ENCODE data around the gene CD200R1.

CD200R1 gene

GRCh38 chr3:112948346-112948838 is 26.5 kb downstream of the CD200R1 start:
- no peak for TF ChIP-seq POLR2AphosphoS5 (IDR thresholded peaks at IDR 0.05; ENCODE audit: low read depth)
- no peak for TF ChIP-seq GABPA (IDR thresholded peaks at IDR 0.05; ENCODE audit: low read depth)
- TF ChIP-seq CTCF (IDR thresholded peaks at IDR 0.05; ENCODE audit: insufficient read depth, low read length) = no peak
- no peak for TF ChIP-seq SPI1 (IDR thresholded peaks at IDR 0.05; ENCODE audit: borderline replicate concordance, low read depth)
- TF ChIP-seq REST (IDR thresholded peaks at IDR 0.05; ENCODE audit: insufficient replicate concordance, low read depth) = no peak
- Histone ChIP-seq H3K4me3 (replicated peaks; ENCODE audit: insufficient read depth, low read length) (no peak overlapping the region), H3K27ac (replicated peaks) (no peak overlapping the region), H3K27me3 (ENCODE audit: insufficient read depth, poor library complexity, severe bottlenecking) (no peaks in the 10 kb centered on the region)
- DNase-seq (ENCODE audit: low read depth in 1 of 2, low spot score in 1 of 2) = no peak

GRCh38 chr3:112931736-112932521 is 43.0 kb downstream of the CD200R1 start:
- TF ChIP-seq SPI1 (IDR thresholded peaks at IDR 0.05; ENCODE audit: borderline replicate concordance, low read depth) = peak; percentile 68; the same call in 1 of the 2 replicates
- TF ChIP-seq POLR2AphosphoS5 (IDR thresholded peaks at IDR 0.05; ENCODE audit: low read depth) = no peak
- peak in 1 of 2 experiments; percentile 26 for DNase-seq (ENCODE audit: low read depth in 1 of 2, low spot score in 1 of 2)
- Histone ChIP-seq H3K27me3 (ENCODE audit: insufficient read depth, poor library complexity, severe bottlenecking) (no peaks in the 10 kb centered on the region), H3K27ac (replicated peaks) (no peak overlapping the region), H3K4me3 (replicated peaks; ENCODE audit: insufficient read depth, low read length) (no peak overlapping the region)

GRCh38 chr3:112930771-112931170 is 44.1 kb downstream of the CD200R1 start:
- DNase-seq (ENCODE audit: low read depth in 1 of 2, low spot score in 1 of 2) = no peak
- TF ChIP-seq GABPA (IDR thresholded peaks at IDR 0.05; ENCODE audit: low read depth) (no peak), CTCF (IDR thresholded peaks at IDR 0.05; ENCODE audit: insufficient read depth, low read length) (no peak), SPI1 (IDR thresholded peaks at IDR 0.05; ENCODE audit: borderline replicate concordance, low read depth) (no peak), POLR2AphosphoS5 (IDR thresholded peaks at IDR 0.05; ENCODE audit: low read depth) (no peak), REST (IDR thresholded peaks at IDR 0.05; ENCODE audit: insufficient replicate concordance, low read depth) (no peak)
- H3K27me3 ChIP-seq (ENCODE audit: insufficient read depth, poor library complexity, severe bottlenecking) = no peaks in the 10 kb centered on the region
- H3K27ac ChIP-seq (replicated peaks) = no peak overlapping the region
- no peak overlapping the region for H3K4me3 ChIP-seq (replicated peaks; ENCODE audit: insufficient read depth, low read length)

GRCh38 chr3:112925969-112926368 is 48.9 kb downstream of the CD200R1 start:
- Histone ChIP-seq H3K4me3 (replicated peaks; ENCODE audit: insufficient read depth, low read length) (no peak overlapping the region), H3K27me3 (ENCODE audit: insufficient read depth, poor library complexity, severe bottlenecking) (no peaks in the 10 kb centered on the region), H3K27ac (replicated peaks) (no peak overlapping the region)
- no peak for DNase-seq (ENCODE audit: low read depth in 1 of 2, low spot score in 1 of 2)
- TF ChIP-seq REST (IDR thresholded peaks at IDR 0.05; ENCODE audit: insufficient replicate concordance, low read depth) (no peak), GABPA (IDR thresholded peaks at IDR 0.05; ENCODE audit: low read depth) (no peak), SPI1 (IDR thresholded peaks at IDR 0.05; ENCODE audit: borderline replicate concordance, low read depth) (no peak), POLR2AphosphoS5 (IDR thresholded peaks at IDR 0.05; ENCODE audit: low read depth) (no peak), CTCF (IDR thresholded peaks at IDR 0.05; ENCODE audit: insufficient read depth, low read length) (no peak)
